Spleen (tissue), 7 donors: ENCODE data around the gene RGMB.

Source experiments
- POLR2A ChIP-seq, 3 donors: fragments of 450-650 bp; IDR thresholded peaks; one replicate each; pipeline ENCODE4 v1.5.1; 2017; ENCODE audit warnings: antibody characterized with exemption in 3 of 3, mild to moderate bottlenecking in 1 of 3
- POLR2AphosphoS5 ChIP-seq, 3 donors: sonication (generic); formaldehyde crosslinking; IDR thresholded peaks; one replicate each; pipeline ENCODE4 v1.5.1; 2017; ENCODE audit warnings: antibody characterized with exemption in 3 of 3
- TF ChIP-seq, protein P1 (sequence below), 11 experiments: fragments of 200-600 bp in 7 of 11; fragments of 450-650 bp in 4 of 11; sonication (generic) in 4 of 11; IDR thresholded peaks in 8 of 11; conservative IDR thresholded peaks in 3 of 11; 1 replicate in 7 of 11; 2 replicates in 4 of 11; pipeline versions ENCODE4 v1.4.0 to v1.8.0; 2016 to 2021; ENCODE audit warnings: antibody characterized with exemption in 11 of 11, inconsistent platforms in 4 of 11, mild to moderate bottlenecking in 1 of 11
- donor health status: DM: no; HTN: no; CAD: no; lungs with moderate emphysema.
- donor health status: DM: no; HTN: no; CAD: no.
- donor health status: DM: no; HTN: no; CAD: no.

DNA sequence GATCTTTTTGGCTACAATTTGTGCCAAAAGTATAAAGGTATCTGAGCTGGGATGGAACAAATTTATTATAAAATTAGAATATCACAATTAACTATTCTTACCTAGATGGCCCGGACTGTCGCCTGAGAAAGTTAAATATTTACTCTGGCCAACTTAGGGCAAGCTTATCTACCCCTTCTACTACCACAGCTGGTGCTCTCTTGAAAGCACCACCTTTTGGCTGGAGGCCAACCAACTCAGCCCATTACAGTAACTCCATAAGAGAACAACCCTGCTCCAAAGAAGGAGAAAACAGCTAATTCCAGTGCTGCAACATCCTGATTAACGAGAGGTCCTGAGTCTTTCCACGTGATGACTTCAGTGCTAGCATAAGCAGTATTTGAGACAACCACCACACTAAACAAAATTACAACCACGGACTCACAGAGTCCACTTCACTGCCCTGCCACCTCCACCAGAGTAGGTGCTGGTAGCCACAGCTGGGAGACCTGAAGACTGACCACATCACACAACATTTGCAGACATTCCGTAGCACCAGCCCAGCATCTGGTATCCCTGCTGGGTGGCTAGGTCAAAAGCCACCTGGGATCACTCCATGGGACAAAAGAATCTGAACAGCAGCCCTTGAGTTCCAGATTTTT, 43.2 kb downstream of the RGMB start:
- TF ChIP-seq, protein P1, sequence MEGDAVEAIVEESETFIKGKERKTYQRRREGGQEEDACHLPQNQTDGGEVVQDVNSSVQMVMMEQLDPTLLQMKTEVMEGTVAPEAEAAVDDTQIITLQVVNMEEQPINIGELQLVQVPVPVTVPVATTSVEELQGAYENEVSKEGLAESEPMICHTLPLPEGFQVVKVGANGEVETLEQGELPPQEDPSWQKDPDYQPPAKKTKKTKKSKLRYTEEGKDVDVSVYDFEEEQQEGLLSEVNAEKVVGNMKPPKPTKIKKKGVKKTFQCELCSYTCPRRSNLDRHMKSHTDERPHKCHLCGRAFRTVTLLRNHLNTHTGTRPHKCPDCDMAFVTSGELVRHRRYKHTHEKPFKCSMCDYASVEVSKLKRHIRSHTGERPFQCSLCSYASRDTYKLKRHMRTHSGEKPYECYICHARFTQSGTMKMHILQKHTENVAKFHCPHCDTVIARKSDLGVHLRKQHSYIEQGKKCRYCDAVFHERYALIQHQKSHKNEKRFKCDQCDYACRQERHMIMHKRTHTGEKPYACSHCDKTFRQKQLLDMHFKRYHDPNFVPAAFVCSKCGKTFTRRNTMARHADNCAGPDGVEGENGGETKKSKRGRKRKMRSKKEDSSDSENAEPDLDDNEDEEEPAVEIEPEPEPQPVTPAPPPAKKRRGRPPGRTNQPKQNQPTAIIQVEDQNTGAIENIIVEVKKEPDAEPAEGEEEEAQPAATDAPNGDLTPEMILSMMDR (IDR thresholded peaks at IDR 0.05 in 8 of 11, conservative IDR thresholded peaks at IDR 0.05 in 3 of 11), result no peak
- no peak for TF ChIP-seq POLR2AphosphoS5 (IDR thresholded peaks at IDR 0.05)
- no peak for TF ChIP-seq POLR2A (IDR thresholded peaks at IDR 0.05)
